Activated CD4-positive, CD25-positive, alpha-beta regulatory T cell (primary cell): ENCODE measurements around the gene SLC38A8.

Experiments used
- DNase-seq, 4 experiments: peaks; one replicate each; lab custom pipeline; 2025; lab: John Stamatoyannopoulos, UW

SLC38A8 gene

GRCh38 chr16:84068783-84069462, 26.3 kb upstream of the SLC38A8 start:
- DNase-seq = no peak

GRCh38 chr16:84068041-84068440, 25.4 kb upstream of the SLC38A8 start:
- no peak for DNase-seq

GRCh38 chr16:84067640-84068039, 25.0 kb upstream of the SLC38A8 start:
- no peak for DNase-seq

- DNase-seq = no peak
These were observed 23.0 kb upstream of the SLC38A8 start for GRCh38 chr16:84065536-84066132.

DNA sequence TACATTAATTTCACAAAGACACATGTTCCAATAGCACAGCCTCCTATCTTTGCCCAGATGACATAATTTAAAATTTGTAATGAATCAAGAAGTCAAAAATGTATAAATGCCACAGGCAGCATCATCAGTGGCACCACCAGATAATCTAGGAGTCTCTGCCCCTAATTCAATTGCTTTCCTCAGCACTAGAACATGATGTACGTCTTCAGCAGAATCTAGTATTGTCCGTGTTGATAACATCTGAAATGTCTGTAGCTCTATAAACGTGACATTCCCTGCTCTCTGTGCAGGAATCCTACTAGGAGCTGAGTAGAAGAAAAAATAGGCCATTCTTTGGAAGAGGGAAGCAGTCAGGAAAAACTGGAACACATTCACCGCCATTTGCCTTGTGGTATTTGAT, 21.4 kb upstream of the SLC38A8 start:
- no peak for DNase-seq

- peak; percentile 22 to 54 (median 33) for DNase-seq
These were observed 20.4 kb upstream of the SLC38A8 start for GRCh38 chr16:84062734-84063640.

GRCh38 chr16:84061236-84061819, 18.7 kb upstream of the SLC38A8 start:
- no peak for DNase-seq

DNA sequence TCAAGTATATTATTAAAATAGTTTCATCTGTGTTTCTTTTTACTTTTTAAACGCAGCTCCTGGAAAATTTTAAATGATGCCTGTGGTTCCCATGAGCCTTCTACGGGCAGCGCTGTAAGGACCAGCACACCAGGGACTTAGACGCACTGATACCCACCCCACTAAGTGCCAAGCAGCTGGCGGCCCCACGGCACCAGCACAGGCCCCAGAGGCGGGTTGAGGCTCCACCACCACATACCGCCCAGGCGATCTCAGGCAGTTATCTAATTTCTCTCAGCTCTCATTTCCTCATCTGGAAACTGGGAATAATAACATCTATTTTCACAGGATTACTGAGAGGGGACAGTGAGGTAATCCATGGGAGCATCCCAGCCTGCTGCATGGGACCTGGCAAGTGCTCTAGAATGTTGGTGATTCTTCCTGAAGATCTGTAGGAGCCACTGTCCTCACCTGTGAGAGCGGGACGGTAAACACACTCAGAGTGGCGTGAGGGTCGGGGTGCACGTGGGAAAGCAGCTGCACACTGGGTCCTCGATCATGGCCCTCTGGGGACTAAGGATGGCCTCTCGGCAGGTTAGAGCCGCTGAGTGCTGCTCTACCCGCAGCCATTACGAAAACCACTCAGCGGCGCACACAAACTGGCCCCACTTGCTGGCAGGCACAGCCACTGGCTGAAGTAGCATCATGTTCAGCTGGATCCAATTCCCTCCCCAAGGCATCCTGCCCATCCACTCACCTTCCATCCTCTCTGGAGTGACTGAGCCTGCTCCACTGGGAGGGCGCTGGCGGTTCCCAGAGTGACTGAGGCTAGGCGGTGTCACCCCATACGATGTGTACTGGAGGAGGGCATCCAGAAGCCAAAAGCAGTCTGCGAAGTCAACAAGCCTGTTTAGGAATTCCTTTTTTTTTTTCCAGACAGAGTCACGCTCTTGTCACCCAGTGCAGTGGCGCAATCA, 17.6 kb upstream of the SLC38A8 start:
- no peak for DNase-seq

DNA sequence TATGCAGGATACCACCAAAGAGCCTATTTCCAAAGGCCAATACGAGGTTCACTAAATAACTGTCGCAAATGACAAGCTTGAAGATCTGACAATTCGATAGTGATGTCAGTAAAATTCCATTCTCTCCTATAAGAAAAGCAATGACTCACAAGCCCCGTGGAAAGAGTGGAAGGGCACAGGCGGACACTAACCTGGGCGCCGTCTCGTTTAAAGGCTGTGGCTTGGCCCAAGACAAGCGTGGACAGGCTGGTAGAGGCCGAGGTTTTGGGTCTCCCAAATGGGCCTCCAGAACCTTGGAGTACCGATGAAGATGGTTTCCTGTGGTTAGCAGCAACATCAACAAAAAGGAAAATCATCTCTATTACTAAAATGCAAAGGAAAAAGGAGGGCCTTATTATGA, 16.5 kb upstream of the SLC38A8 start:
- DNase-seq = no peak

DNA sequence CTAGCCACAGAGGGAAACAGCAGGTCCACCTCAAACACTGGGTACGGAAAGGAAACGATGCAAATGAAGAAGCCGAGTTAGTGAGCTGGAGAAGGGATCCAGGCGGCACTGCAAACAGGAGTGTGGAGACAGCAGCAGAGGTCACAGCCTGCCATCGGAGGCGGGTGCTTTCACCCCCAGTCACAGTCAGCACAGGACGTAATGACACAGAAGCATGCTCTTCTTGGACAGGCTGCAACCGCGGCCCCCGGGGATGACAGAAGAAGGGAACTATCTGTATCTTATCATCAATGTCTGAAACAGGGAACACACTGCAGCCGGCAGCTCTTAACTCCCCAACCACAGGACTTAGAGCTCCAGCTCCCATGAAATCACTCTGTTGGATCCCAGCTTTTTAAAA, 16.1 kb upstream of the SLC38A8 start:
- no peak for DNase-seq

DNA sequence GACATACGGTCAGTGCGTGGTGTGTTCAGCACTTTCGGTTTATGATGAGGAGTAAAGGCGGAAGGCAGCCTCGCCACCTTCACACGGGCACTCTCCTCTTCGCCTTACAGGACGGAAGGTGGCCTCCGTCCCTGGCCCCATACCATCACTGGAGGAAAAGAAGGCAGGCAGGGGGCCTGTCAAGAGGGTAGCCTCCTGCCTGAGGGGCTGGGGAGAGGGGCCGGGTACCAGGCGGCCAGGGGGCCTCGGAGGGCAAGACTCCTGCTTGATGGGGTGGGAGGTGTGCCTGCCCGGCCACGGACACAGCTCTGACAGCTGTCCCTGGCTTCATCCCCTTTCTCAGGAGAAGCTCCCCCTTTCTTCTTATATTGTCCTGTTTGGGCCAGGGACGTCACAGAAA, 15.6 kb upstream of the SLC38A8 start:
- no peak for DNase-seq

GRCh38 chr16:84056933-84057332, 14.3 kb upstream of the SLC38A8 start:
- DNase-seq = no peak

DNA sequence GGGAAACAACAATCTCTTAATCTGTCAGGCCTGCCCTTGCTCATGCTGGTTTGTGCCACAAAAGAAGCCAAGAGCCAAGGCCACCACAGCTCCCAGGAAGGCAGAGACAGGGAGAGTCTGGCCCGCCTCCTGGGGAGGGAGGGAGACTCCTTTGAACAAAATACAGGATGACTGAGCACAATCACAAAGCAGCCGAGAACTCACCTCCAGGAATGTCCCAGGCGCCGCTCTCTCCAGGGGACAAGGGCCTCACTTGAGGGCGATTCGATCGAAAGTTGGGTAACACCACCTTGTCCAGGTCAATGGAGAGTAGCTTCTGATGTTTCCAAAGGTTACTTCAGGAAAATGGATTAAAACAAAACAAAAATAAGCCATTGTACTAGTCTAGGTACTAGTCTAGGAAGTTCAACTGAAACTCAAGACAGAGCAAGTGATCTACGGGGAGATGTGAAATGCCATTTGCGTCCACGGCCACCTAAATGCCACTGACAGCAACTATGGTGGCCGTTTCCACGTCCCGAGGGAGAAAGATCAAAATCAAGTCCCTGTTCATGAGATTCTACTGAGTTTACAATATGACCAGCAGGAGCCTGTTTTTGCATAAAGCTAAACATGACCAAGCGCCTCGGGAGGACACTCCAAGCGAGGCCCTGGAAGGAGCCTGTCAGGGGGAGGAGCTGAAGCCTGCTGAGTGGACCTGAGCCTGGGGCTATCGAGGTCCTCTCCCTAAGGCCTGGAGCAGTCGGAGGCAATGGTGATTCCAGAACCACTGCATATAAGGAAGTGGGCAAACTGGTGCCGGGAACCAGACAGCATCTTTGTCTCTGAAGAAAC, 13.4 kb upstream of the SLC38A8 start:
- DNase-seq = no peak

DNA sequence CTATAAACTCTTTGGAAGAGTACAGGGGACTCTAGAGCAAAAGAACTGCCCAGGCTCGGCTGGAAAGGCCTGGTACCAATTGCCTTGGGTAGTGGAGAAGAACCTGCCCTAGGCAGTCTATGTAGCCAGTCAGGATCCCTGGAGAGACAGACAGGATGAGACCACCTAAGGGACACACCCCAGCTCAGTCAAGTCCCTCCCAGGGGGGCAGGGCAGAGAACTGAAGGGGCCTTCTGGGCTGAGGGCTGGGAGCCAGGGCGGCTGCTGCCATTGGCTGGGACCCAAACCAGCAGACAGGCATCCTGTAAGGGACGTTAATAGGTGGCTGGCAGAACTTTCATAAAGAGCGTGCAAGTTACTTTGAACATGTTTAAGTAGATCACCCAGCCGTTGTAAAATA, 12.8 kb upstream of the SLC38A8 start:
- no peak for DNase-seq

DNA sequence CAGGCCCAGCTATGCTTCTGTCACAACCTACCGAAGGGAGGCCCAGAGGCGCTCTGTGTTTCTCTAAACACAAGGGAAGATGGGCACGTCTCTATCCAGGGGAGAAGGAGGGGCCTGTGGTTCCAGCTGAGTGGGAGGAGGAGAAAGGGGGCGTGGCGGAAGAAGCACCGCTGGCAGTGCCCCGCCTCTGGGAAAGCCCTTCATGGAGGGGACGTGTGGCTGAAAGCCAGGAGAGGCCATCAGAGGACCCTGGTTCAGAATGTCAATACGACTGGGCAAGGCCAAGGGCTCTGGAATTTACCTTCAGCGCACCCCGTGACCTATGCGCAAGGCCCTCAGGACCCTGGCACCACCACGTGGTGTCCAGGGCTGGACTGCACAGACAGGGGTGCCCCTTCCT, 12.3 kb upstream of the SLC38A8 start:
- no peak for DNase-seq

DNA sequence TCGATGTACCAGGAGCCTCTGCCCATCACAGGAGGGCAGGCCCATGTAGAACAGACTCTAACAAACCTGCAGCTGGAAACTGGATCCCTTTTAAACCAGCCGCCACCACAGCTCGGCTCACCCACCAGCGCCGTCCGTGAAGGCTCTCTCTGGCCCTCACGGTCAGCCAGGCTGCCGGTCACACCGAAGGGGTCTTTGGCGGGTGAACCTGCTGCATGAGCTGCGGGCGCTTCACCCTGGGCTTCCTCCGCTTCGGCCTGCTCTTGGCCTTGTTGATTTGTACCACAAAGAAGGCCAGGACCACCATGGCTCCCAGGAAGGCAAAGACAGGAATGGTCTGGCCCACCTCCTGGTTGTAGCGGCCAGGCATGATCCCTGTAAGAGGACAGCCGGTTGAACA, 11.7 kb upstream of the SLC38A8 start:
- DNase-seq = no peak

DNA sequence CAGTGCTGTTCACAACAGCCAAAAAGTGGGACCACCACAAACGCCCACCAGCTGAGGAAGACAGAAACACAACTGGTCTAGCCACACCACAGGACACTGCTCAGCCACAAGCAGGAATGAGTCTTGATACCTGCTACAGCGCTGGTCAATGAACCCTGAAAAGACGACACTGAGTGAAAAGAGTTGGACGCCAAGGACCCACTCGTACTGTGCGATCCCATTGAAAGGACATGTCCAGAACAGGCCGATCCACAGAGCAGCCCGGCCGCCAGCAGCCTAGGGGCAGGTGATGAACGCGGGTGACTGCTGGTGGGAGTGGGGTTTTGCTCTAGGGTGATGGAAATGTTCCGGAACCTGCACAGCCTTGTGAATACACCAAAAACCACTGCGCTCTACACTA, 10.6 kb upstream of the SLC38A8 start:
- DNase-seq = no peak

GRCh38 chr16:84052071-84052622, 9.6 kb upstream of the SLC38A8 start:
- DNase-seq = no peak

DNA sequence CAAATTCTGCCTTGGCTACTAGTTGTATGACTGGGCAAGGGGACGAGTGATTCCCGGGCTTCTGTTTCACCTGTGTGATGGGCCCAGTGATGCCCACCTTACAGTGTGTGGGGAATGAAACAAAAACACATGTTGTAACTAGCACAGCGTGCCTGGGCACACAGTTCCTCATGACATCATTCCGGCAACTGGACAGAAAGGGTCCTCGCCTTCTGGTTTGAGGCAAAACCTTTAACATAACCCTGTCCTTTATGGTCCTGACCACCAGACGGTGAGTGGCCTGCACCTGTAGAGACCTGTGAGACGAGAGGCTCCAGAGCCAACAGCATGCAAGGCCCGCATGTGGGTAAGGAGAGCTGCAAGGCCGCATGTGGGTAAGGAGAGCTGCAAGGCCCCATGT, 7.7 kb upstream of the SLC38A8 start:
- no peak for DNase-seq

GRCh38 chr16:84049403-84050060, 6.9 kb upstream of the SLC38A8 start:
- DNase-seq = no peak
